GM10266 (cell line): ENCODE results near the gene GPHN.
A peak's percentile ranks its signal among the peaks of the same experiment; 100 is the strongest.
"Not testable (repeated sequence)": the region's sequence is repeated elsewhere in the genome, so short reads cannot be mapped to it uniquely, and the experiment has no call there.

Experiments used
- DNase-seq: peaks from one replicate; pipeline ENCODE4 v3.0.0; 2012; ENCODE audit errors: extremely low spot score
- TF ChIP-seq, protein P1 (sequence below): IDR thresholded peaks from 2 replicates; pipeline ENCODE4 v1.5.1; 2012; ENCODE audit warnings: mild to moderate bottlenecking, low read depth; ENCODE audit not compliant: control insufficient read depth, insufficient read depth; ENCODE audit errors: missing control alignments

Gene GPHN

DNA sequence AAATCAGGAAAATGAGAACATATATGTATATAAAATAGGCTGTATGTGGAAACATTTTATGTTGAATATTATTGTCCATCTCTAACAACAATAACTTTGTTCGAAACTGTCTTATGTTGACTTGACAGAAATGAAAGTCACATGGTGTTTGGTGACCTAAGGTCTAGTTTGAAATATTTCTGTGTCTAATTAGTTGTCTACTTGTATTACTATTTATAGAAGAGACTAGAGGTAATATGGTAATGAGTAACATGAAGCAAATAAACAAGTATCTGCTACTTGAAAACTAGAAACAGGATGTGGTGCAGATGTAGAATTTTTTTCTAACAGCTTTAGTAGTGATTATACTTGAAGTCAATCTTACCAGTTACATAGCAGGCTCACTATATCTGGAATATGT is 3.9 kb downstream of the GPHN start:
- TF ChIP-seq, protein P1, sequence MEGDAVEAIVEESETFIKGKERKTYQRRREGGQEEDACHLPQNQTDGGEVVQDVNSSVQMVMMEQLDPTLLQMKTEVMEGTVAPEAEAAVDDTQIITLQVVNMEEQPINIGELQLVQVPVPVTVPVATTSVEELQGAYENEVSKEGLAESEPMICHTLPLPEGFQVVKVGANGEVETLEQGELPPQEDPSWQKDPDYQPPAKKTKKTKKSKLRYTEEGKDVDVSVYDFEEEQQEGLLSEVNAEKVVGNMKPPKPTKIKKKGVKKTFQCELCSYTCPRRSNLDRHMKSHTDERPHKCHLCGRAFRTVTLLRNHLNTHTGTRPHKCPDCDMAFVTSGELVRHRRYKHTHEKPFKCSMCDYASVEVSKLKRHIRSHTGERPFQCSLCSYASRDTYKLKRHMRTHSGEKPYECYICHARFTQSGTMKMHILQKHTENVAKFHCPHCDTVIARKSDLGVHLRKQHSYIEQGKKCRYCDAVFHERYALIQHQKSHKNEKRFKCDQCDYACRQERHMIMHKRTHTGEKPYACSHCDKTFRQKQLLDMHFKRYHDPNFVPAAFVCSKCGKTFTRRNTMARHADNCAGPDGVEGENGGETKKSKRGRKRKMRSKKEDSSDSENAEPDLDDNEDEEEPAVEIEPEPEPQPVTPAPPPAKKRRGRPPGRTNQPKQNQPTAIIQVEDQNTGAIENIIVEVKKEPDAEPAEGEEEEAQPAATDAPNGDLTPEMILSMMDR: no peak
- peak; percentile 5 for DNase-seq

DNA sequence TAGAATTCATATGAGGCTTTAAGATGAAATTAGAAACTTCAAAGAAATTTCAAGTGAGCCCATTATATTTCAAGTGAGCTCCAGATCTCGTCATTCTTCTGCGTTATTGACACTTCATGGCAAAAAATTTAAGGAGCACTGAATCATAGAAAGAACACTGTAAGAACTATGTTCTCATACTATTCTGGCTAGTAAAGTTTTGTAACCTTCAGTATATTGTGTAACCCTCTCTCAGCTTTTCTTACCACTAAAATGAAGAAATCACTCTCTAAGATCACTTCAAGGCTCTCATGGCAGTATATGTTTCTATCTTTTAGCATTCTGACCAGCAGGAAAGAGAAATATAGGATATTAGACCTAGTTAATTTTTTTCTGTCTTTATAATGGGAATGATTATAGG is 6.3 kb downstream of the GPHN start:
- DNase-seq: no peak
- TF ChIP-seq, protein P1: no peak

DNA sequence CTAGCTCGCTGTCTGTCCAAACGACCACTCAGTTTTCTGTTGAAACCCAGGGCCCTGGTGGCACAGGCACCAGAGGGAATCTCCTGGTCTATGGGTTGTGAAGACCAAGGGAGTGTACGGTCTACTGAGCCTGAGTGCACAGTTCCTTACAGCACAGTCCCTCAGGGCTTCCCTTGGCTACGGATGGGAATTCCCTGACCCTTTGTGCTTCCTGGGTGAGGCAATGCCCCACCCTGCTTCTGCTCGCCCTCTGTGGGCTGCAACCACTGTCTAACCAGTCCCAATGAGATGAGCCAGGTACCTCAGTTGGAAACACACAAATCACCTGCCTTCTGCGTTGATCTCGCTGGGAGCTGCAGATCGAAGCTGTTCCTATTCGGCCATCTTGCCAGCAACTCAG is 22.6 kb downstream of the GPHN start:
- no peak for DNase-seq
- TF ChIP-seq, protein P1: no peak

DNA sequence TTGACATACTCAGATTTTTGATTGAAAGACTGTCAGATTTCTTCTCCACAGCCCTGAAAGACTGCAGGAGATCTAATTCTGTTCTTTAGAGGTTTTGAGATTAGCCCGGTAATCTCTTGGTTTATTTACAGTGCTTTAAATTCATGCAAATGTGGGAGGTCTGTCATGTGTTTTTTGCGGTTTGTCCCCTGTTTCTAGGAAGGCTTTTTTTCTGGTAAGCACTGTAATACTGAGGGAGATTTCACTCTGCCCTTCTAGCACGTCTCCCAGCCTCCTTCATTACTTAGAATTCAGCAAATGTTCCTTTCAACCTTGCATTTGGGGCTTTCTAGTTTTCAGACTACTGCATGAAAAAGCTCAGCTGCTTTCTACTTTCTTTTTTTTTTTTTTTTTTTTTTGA is 31.1 kb downstream of the GPHN start:
- TF ChIP-seq, protein P1: no peak
- no peak for DNase-seq

DNA sequence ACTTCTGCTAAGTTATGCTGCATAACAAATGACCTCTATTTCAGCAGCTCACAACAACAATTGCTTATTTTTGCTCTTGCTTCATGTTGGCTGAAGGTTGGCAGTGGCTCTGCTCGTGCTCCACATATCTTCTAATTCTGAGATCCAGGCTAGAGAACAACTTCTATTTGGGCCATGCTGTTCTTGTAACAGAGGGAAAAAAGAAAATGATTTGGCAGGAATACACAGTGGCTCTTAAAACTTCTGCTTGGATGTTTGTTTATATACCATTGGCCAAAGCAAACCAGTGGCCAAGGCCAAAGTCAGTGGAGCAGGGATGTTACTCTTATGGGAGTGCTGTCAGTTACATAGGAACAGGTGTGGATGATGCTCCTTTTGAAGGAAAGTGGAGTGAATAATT is 32.1 kb downstream of the GPHN start:
- no peak for DNase-seq
- TF ChIP-seq, protein P1: no peak

DNA sequence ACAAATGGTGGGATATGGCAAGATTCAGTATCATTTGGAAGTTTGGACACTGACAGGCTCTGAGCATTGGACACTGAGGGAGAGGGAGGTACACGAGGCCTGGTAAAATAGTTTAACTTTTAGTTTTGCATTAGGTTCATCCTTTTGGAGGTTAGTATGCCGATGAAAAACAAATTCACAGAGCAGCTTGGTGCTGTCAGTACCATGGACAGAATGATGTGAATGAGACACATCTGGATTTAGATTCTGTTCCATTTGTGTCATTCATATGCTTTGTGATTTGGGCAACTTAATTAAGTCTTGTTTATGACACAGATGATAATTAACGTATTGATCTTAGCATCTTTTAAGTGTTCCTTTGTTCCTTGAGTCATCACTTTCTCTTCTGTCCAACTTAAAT is 33.7 kb downstream of the GPHN start:
- DNase-seq: no peak
- TF ChIP-seq, protein P1: no peak

DNA sequence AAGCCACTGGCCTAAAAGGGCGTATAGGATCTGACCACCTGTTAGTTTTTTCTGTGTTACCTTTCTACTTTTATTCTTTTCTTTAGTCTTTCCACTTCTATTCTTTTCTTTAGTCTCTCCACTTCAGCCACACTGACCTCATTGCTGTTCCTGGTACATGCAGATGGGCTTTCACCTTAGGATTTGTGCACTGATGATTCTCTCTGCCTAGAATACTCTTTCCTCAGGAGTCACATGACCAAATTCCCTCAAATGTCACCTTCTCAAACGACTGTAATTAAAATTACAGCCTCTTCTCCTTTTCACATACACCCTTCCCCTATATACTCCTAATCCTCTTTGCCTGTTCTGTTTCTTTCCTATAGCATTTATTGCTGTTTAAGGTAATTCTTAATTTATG is 36.0 kb downstream of the GPHN start:
- DNase-seq: no peak
- TF ChIP-seq, protein P1: no peak

DNA sequence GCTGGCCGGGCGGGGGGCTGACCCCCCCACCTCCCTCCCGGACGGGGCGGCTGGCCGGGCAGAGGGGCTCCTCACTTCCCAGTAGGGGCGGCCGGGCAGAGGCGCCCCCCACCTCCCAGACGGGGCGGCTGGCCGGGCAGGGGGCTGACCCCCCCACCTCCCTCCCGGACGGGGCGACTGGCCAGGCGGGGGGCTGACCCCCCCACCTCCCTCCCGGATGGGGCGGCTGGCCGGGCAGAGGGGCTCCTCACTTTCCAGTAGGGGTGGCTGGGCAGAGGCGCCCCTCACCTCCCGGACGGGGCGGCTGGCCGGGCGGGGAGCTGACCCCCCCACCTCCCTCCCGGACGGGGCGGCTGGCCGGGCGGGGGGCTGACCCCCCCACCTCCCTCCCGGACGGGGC is 37.2 kb downstream of the GPHN start:
- DNase-seq: not testable (repeated sequence)

DNA sequence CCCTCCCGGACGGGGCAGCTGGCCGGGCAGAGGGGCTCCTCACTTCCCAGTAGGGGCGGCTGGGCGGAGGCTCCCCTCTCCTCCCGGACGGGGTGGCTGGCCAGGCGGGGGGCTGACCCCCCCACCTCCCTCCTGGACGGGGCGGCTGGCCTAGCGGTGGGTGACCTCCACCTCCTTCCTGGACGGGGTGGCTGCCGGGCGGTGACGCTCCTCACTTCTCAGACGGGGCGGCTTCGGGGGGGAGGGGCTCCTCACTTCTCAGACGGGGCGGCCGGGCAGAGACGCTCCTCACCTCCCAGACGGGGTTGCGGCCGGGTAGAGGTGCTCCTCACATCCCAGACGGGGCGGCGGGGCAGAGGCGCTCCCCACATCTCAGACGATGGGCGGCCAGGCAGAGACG is 37.8 kb downstream of the GPHN start:
- not testable (repeated sequence) for DNase-seq
